ENCODE results near the gene GPR12.

DNA sequence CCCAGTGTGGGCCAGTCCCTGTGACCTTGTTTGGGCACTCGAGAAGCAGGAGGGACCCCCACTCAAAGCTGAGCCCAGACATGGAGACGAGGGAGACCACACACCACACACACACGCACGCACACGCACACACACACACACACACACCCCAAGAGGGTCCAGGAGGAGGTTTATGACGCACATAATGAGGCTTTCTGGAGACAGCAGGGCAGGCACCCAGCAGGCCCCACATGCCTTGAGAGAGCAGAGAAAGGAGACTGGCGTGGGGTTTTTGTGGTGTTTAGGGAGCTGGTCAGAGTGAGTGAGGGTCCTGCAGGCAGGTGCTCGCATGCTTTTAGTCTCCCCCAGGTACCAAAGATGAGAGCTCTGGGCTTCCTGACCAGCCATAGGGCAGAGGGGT, 42.4 kb downstream of the GPR12 start:
- TF ChIP-seq GLIS1 (tag by site-specific recombination; IDR thresholded peaks at IDR 0.05), result no peak
- TF ChIP-seq, protein P1, sequence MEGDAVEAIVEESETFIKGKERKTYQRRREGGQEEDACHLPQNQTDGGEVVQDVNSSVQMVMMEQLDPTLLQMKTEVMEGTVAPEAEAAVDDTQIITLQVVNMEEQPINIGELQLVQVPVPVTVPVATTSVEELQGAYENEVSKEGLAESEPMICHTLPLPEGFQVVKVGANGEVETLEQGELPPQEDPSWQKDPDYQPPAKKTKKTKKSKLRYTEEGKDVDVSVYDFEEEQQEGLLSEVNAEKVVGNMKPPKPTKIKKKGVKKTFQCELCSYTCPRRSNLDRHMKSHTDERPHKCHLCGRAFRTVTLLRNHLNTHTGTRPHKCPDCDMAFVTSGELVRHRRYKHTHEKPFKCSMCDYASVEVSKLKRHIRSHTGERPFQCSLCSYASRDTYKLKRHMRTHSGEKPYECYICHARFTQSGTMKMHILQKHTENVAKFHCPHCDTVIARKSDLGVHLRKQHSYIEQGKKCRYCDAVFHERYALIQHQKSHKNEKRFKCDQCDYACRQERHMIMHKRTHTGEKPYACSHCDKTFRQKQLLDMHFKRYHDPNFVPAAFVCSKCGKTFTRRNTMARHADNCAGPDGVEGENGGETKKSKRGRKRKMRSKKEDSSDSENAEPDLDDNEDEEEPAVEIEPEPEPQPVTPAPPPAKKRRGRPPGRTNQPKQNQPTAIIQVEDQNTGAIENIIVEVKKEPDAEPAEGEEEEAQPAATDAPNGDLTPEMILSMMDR (tag by site-specific recombination; IDR thresholded peaks at IDR 0.05), result no peak
- TF ChIP-seq, protein P2, sequence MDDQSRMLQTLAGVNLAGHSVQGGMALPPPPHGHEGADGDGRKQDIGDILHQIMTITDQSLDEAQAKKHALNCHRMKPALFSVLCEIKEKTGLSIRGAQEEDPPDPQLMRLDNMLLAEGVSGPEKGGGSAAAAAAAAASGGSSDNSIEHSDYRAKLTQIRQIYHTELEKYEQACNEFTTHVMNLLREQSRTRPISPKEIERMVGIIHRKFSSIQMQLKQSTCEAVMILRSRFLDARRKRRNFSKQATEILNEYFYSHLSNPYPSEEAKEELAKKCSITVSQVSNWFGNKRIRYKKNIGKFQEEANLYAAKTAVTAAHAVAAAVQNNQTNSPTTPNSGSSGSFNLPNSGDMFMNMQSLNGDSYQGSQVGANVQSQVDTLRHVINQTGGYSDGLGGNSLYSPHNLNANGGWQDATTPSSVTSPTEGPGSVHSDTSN (CRISPR knock-in tag; IDR thresholded peaks at IDR 0.05), result no peak
- TF ChIP-seq ZNF416 (tag by site-specific recombination; IDR thresholded peaks at IDR 0.05), result no peak
- no peak for TF ChIP-seq ZNF274 (IDR thresholded peaks at IDR 0.05; ENCODE audit: low read length)
- TF ChIP-seq ZNF274 (tag by site-specific recombination; IDR thresholded peaks at IDR 0.05; ENCODE audit: borderline replicate concordance), result no peak
- TF ChIP-seq ZBTB17 (tag by site-specific recombination; IDR thresholded peaks at IDR 0.05), result no peak
- no peak for TF ChIP-seq ZBTB1 (tag by site-specific recombination; IDR thresholded peaks at IDR 0.05)
- TF ChIP-seq, protein P3, sequence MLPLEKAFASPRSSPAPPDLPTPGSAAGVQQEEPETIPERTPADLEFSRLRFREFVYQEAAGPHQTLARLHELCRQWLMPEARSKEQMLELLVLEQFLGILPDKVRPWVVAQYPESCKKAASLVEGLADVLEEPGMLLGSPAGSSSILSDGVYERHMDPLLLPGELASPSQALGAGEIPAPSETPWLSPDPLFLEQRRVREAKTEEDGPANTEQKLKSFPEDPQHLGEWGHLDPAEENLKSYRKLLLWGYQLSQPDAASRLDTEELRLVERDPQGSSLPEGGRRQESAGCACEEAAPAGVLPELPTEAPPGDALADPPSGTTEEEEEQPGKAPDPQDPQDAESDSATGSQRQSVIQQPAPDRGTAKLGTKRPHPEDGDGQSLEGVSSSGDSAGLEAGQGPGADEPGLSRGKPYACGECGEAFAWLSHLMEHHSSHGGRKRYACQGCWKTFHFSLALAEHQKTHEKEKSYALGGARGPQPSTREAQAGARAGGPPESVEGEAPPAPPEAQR (tag by site-specific recombination; IDR thresholded peaks at IDR 0.05), result no peak

All from HEK293 (cell line).